GM18520 (cell line): ENCODE results near the gene CDC14A.

Source experiments
- ATAC-seq: cut with Tn5 transposase; IDR thresholded peaks from one replicate; pipeline ENCODE4 v1.9.1; 2021; ENCODE audit not compliant: unreplicated experiment

Gene CDC14A

GRCh38 chr1:100526894-100527293 lies 174.6 kb downstream of the CDC14A start:
- no peak for ATAC-seq

- no peak for ATAC-seq
Measured at GRCh38 chr1:100528871-100529270, 176.6 kb downstream of the CDC14A start.

- ATAC-seq = no peak
Measured at GRCh38 chr1:100530141-100530540, 177.8 kb downstream of the CDC14A start.

- peak; percentile 82 for ATAC-seq
Measured at GRCh38 chr1:100530880-100531487, 178.7 kb downstream of the CDC14A start.

GRCh38 chr1:100532645-100533044 lies 180.3 kb downstream of the CDC14A start:
- ATAC-seq = no peak

- ATAC-seq = no peak
Measured at GRCh38 chr1:100535264-100535663, 183.0 kb downstream of the CDC14A start.

GRCh38 chr1:100536031-100536430 lies 183.7 kb downstream of the CDC14A start:
- ATAC-seq = peak; percentile 91

GRCh38 chr1:100538913-100539835 lies 186.9 kb downstream of the CDC14A start:
- no peak for ATAC-seq

GRCh38 chr1:100539836-100540536 lies 187.7 kb downstream of the CDC14A start:
- ATAC-seq = no peak

- no peak for ATAC-seq
Measured at GRCh38 chr1:100542285-100542684, 190.0 kb downstream of the CDC14A start.

GRCh38 chr1:100543640-100544039 lies 191.3 kb downstream of the CDC14A start:
- ATAC-seq = peak; percentile 41

- no peak for ATAC-seq
Measured at GRCh38 chr1:100544791-100545190, 192.5 kb downstream of the CDC14A start.

- ATAC-seq = no peak
Measured at GRCh38 chr1:100545855-100546254, 193.5 kb downstream of the CDC14A start.

GRCh38 chr1:100552031-100552430 lies 199.7 kb downstream of the CDC14A start:
- ATAC-seq = no peak

GRCh38 chr1:100552922-100553321 lies 200.6 kb downstream of the CDC14A start:
- ATAC-seq = no peak

GRCh38 chr1:100556181-100556580 lies 203.9 kb downstream of the CDC14A start:
- ATAC-seq = no peak

- no peak for ATAC-seq
Measured at GRCh38 chr1:100556925-100557605, 204.8 kb downstream of the CDC14A start.

GRCh38 chr1:100557606-100557953 lies 205.3 kb downstream of the CDC14A start:
- no peak for ATAC-seq

- ATAC-seq = no peak
Measured at GRCh38 chr1:100565533-100565932, 213.2 kb downstream of the CDC14A start.

- ATAC-seq = no peak
Measured at GRCh38 chr1:100565937-100566699, 213.8 kb downstream of the CDC14A start.
